Cerebellar nuclear complex (tissue), 1 donor: ENCODE data around the gene SFT2D1.
"Not testable (repeated sequence)": the region's sequence is repeated elsewhere in the genome, so short reads cannot be mapped to it uniquely, and the experiment has no call there.

Experiments used
- DNase-seq, 2 experiments: peaks; one replicate each; lab custom pipeline; 2025; lab: John Stamatoyannopoulos, UW

Gene SFT2D1

GRCh38 chr6:166362427-166362826 lies 20.1 kb upstream of the SFT2D1 start:
- not testable (repeated sequence) for DNase-seq

GRCh38 chr6:166361077-166361429 lies 18.7 kb upstream of the SFT2D1 start:
- no peak for DNase-seq

GRCh38 chr6:166360243-166361076 lies 18.1 kb upstream of the SFT2D1 start:
- DNase-seq: no peak

GRCh38 chr6:166355552-166355951 lies 13.2 kb upstream of the SFT2D1 start:
- DNase-seq: no peak

GRCh38 chr6:166354965-166355364 lies 12.6 kb upstream of the SFT2D1 start:
- no peak for DNase-seq

- DNase-seq: no peak
These were observed 11.8 kb upstream of the SFT2D1 start for GRCh38 chr6:166354143-166354542.

GRCh38 chr6:166353507-166353906 lies 11.2 kb upstream of the SFT2D1 start:
- DNase-seq: no peak

- no peak for DNase-seq
These were observed 10.6 kb upstream of the SFT2D1 start for GRCh38 chr6:166352923-166353322.

- no peak for DNase-seq
These were observed 9.5 kb upstream of the SFT2D1 start for GRCh38 chr6:166351715-166352285.

- no peak for DNase-seq
These were observed 6.1 kb upstream of the SFT2D1 start for GRCh38 chr6:166348305-166348949.

GRCh38 chr6:166346965-166347364 lies 4.6 kb upstream of the SFT2D1 start:
- no peak for DNase-seq

GRCh38 chr6:166346449-166346848 lies 4.1 kb upstream of the SFT2D1 start:
- DNase-seq: no peak

GRCh38 chr6:166345672-166346071 lies 3.3 kb upstream of the SFT2D1 start:
- DNase-seq: not testable (repeated sequence)

- not testable (repeated sequence) for DNase-seq
These were observed 2.6 kb upstream of the SFT2D1 start for GRCh38 chr6:166344921-166345320.

- DNase-seq: no peak
These were observed 1.9 kb upstream of the SFT2D1 start for GRCh38 chr6:166344240-166344639.

GRCh38 chr6:166343150-166343487 lies 774 bp upstream of the SFT2D1 start:
- DNase-seq: no peak

- no peak for DNase-seq
These were observed 382 bp downstream of the SFT2D1 start for GRCh38 chr6:166341977-166342348.

GRCh38 chr6:166341464-166341863 lies 881 bp downstream of the SFT2D1 start:
- no peak for DNase-seq

GRCh38 chr6:166338854-166339253 lies 3.5 kb downstream of the SFT2D1 start:
- DNase-seq: no peak

GRCh38 chr6:166336847-166337246 lies 5.5 kb downstream of the SFT2D1 start:
- no peak for DNase-seq

- DNase-seq: no peak
These were observed 6.7 kb downstream of the SFT2D1 start for GRCh38 chr6:166335378-166336302.

- no peak for DNase-seq
These were observed 7.5 kb downstream of the SFT2D1 start for GRCh38 chr6:166334878-166335277.
